ENCODE data around the gene PCCA.

Gene PCCA

GRCh38 chr13:100392709-100393630 lies 304.1 kb downstream of the PCCA start:
- H3K9me3 ChIP-seq = no peaks in the 10 kb centered on the region
- H3K27ac ChIP-seq = no peak overlapping the region
- no peak overlapping the region for H3K4me3 ChIP-seq (ENCODE audit: low read depth in 1 of 2, low read length in 1 of 2)
- H3K27me3 ChIP-seq = no peaks in the 10 kb centered on the region
- no peaks in the 10 kb centered on the region for H3K4me1 ChIP-seq (ENCODE audit: control insufficient read depth in 1 of 2, insufficient read depth in 1 of 2, low read depth in 1 of 2, low read length in 1 of 2)
- H3K36me3 ChIP-seq = no peaks in the 10 kb centered on the region
- no peak for TF ChIP-seq CTCF (IDR thresholded peaks at IDR 0.05)

DNA sequence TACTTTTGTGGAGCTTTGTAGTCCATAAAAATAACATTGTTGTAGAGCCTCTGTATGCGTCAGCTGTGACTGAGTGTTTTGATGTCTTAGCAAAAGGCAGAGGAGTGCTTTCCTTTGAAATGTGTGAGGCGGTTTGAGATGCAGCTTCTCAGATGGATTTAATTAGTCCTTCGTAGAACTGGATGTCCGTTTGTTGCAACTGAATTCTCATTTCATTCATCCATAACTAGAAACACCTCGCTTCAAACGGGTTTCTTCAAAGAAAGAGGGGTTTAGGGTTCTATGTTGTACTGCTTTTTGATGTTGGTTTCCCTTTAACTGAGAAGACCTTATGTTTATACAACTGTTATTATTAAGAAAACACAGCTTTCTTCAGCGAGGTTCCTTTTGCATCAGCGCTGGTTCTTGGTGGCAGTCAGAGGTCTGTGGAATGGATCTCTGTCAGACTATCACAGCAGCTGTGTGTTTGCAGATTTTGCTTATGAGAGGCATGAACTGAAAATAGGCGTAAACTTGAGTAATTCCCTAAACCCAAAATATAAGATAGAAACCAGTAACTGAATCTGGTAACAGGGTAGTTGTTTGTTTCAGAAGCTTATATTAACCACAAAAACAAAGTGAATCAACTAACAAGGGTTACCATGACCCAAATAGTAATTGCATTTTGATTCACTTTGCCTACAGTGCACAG lies 305.3 kb downstream of the PCCA start:
- TF ChIP-seq CTCF (IDR thresholded peaks at IDR 0.05) = no peak
- H3K27me3 ChIP-seq = no peaks in the 10 kb centered on the region
- no peak overlapping the region for H3K4me3 ChIP-seq (ENCODE audit: low read depth in 1 of 2, low read length in 1 of 2)
- H3K36me3 ChIP-seq = no peaks in the 10 kb centered on the region
- no peaks in the 10 kb centered on the region for H3K9me3 ChIP-seq
- H3K27ac ChIP-seq = no peak overlapping the region
- H3K4me1 ChIP-seq (ENCODE audit: control insufficient read depth in 1 of 2, insufficient read depth in 1 of 2, low read depth in 1 of 2, low read length in 1 of 2) = no peaks in the 10 kb centered on the region

DNA sequence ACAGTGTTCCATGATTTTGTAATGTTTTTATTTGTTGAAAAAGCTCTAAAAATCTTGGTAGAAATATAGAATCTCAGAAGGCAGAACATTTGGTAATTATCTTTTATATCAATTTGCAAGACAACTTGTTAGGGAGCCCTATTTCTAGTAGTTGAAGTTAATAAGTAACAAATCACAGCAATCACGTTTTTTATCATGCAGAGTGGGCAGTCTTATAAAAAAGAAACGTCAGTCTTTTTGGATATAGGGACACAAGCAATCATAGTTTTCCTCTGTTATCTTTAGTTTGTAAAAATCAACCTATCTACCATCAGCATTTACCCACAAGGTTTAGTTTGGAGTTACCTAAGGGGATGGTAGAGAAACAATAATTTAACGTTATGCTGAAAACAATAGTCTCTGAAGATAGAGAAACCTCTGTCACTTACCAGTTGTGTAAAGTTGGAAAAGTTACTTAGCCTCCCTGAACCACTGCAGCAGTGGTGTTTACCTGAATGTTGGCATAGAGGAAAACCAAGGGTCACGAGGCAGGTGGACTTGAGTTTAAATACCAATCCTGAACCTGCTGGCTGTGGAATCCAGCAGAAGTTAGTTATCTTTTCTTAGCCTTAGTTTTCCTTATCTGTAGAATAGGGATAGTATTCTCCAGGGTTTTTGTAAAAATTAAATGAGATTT lies 306.9 kb downstream of the PCCA start:
- TF ChIP-seq CTCF (IDR thresholded peaks at IDR 0.05) = no peak
- Histone ChIP-seq H3K9me3 (no peaks in the 10 kb centered on the region), H3K4me1 (ENCODE audit: control insufficient read depth in 1 of 2, insufficient read depth in 1 of 2, low read depth in 1 of 2, low read length in 1 of 2) (no peaks in the 10 kb centered on the region), H3K36me3 (no peaks in the 10 kb centered on the region), H3K27ac (no peak overlapping the region), H3K27me3 (no peaks in the 10 kb centered on the region), H3K4me3 (ENCODE audit: low read depth in 1 of 2, low read length in 1 of 2) (no peak overlapping the region)

DNA sequence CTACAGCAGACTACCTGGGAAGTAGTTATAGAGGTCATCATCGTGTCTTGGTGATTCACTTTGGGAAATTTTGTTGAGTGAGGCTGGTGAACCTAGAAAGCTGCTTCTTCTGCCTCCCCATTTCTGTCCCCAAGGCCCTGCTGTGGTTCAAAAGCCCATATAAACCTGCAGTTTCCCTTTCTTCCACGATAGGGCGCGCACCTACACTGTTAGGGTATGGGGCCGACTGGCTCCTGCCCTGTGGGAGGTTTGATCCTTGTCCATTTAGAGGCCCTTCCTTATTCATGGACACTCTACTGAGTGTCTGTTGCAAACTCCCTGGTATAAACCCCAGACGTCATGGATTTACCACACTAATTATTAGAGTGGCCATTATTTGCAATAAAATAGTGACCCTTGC lies 307.9 kb downstream of the PCCA start:
- H3K36me3 ChIP-seq = no peaks in the 10 kb centered on the region
- no peak for TF ChIP-seq CTCF (IDR thresholded peaks at IDR 0.05)
- no peaks in the 10 kb centered on the region for H3K4me1 ChIP-seq (ENCODE audit: control insufficient read depth in 1 of 2, insufficient read depth in 1 of 2, low read depth in 1 of 2, low read length in 1 of 2)
- no peak overlapping the region for H3K4me3 ChIP-seq (ENCODE audit: low read depth in 1 of 2, low read length in 1 of 2)
- H3K9me3 ChIP-seq = no peaks in the 10 kb centered on the region
- no peaks in the 10 kb centered on the region for H3K27me3 ChIP-seq
- H3K27ac ChIP-seq = no peak overlapping the region

- no peaks in the 10 kb centered on the region for H3K27me3 ChIP-seq
- TF ChIP-seq CTCF (IDR thresholded peaks at IDR 0.05) = no peak
- no peaks in the 10 kb centered on the region for H3K4me1 ChIP-seq (ENCODE audit: control insufficient read depth in 1 of 2, insufficient read depth in 1 of 2, low read depth in 1 of 2, low read length in 1 of 2)
- no peak overlapping the region for H3K4me3 ChIP-seq (ENCODE audit: low read depth in 1 of 2, low read length in 1 of 2)
- no peak overlapping the region for H3K27ac ChIP-seq
- H3K36me3 ChIP-seq = no peaks in the 10 kb centered on the region
- peaks cover 3% of the 10 kb centered on the region for H3K9me3 ChIP-seq
Observed at GRCh38 chr13:100397627-100398026, 308.7 kb downstream of the PCCA start.
